ENCODE measurements around the gene GOLGA6A.
"Not testable (repeated sequence)": the region's sequence is repeated elsewhere in the genome, so short reads cannot be mapped to it uniquely, and the experiment has no call there.

DNA sequence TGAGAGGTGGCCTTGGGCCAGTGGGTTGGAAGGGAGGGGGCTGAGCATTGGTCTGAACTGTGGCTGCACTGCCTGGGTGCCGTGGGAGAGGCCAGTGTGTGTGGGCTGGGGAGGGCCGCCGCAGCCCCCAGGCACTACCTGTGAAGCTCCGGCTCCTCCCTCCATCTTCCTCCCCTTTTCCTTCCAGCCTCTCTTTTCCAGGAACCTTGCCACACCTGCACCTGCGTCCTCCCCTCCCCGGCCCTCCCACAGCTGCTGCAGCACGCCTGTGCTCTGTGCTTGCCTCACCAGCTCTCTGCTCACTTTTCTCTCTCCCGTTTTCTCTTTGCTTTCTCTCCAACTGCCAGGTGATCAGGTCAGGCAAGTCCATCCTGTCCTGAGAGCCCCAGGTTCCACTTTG, 17.5 kb downstream of the GOLGA6A start:
- not testable (repeated sequence) for TF ChIP-seq CTCF (IDR thresholded peaks at IDR 0.05; ENCODE audit: insufficient read depth, low read length, poor library complexity, severe bottlenecking); EZH2phosphoT487 (conservative IDR thresholded peaks at IDR 0.05; ENCODE audit: low read length)

Measured in SU-DHL-6 (cell line).